Right lobe of liver (tissue), 4 donors: Measurements from ENCODE around the gene PADI2.

Source experiments
- POLR2A ChIP-seq: fragments of 450-650 bp; IDR thresholded peaks from one replicate; pipeline ENCODE4 v1.6.1; 2017; ENCODE audit warnings: antibody characterized with exemption, mild to moderate bottlenecking
- TF ChIP-seq, protein P1 (sequence below), 4 donors: fragments of 200-600 bp in 3 of 4; fragments of 450-650 bp in 1 of 4; IDR thresholded peaks; one replicate each; pipeline versions ENCODE4 v1.5.1 to v1.8.0; 2016 to 2022; ENCODE audit warnings: antibody characterized with exemption in 4 of 4, mild to moderate bottlenecking in 2 of 4
- donor health status: DM: no; HTN: no; CAD: no.
- donor health status: DM: no; HTN: no; CAD: no.
- donor health status: DM: no; HTN: yes; CAD: no.

DNA sequence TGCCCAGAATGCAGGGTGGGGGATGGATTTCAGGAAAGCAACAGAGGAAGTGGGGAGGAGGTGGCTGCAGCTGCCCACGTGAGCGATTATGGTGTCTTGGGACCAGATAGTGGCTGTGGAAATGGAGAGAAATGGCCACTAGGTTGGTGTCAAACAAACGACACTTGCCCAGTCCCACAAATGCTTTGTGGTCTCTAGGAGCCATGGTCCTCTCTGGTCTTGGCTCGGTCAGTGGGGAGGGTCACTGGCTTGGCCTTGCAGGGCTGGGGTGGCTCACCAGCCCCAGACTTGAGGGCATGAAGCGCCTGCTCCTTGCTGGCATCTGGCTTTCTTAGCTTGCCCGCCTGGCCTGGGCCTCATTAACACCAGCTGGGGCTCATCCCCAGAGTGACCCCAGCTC lies 7.2 kb downstream of the PADI2 start:
- TF ChIP-seq, protein P1, sequence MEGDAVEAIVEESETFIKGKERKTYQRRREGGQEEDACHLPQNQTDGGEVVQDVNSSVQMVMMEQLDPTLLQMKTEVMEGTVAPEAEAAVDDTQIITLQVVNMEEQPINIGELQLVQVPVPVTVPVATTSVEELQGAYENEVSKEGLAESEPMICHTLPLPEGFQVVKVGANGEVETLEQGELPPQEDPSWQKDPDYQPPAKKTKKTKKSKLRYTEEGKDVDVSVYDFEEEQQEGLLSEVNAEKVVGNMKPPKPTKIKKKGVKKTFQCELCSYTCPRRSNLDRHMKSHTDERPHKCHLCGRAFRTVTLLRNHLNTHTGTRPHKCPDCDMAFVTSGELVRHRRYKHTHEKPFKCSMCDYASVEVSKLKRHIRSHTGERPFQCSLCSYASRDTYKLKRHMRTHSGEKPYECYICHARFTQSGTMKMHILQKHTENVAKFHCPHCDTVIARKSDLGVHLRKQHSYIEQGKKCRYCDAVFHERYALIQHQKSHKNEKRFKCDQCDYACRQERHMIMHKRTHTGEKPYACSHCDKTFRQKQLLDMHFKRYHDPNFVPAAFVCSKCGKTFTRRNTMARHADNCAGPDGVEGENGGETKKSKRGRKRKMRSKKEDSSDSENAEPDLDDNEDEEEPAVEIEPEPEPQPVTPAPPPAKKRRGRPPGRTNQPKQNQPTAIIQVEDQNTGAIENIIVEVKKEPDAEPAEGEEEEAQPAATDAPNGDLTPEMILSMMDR (IDR thresholded peaks at IDR 0.05) = no peak
- no peak for TF ChIP-seq POLR2A
